Esophagus (tissue), 2 donors: ENCODE results near the gene TMEM69. TPM values are rescaled to one million over a fixed set of nuclear protein-coding genes. Genes with fewer than 3 reads are reported as not detected.

ENCODE experiments used
- H3K27ac ChIP-seq, 2 donors: one replicate each; pipeline ENCODE4 v1.5.1; 2013; ENCODE audit warnings: low read depth in 2 of 2, mild to moderate bottlenecking in 2 of 2, inconsistent platforms in 1 of 2, low read length in 1 of 2, moderate library complexity in 1 of 2
- H3K27me3 ChIP-seq, 2 donors: one replicate each; pipeline ENCODE4 v1.6.1; 2013; ENCODE audit warnings: low read length in 2 of 2, control low read depth in 1 of 2, mild to moderate bottlenecking in 1 of 2; ENCODE audit not compliant: insufficient read depth in 2 of 2, control insufficient read depth in 1 of 2
- H3K36me3 ChIP-seq, 2 donors: one replicate each; pipeline ENCODE4 v1.6.1; 2013; ENCODE audit warnings: low read length in 1 of 2; ENCODE audit not compliant: control insufficient read depth in 2 of 2, insufficient read depth in 2 of 2
- H3K4me1 ChIP-seq, 2 donors: one replicate each; pipeline ENCODE4 v1.6.1; 2013; ENCODE audit warnings: low read length in 1 of 2; ENCODE audit not compliant: control insufficient read depth in 2 of 2, insufficient read depth in 2 of 2
- H3K4me3 ChIP-seq, 2 donors: one replicate each; pipeline ENCODE4 v1.5.1; 2013; ENCODE audit warnings: low read length in 2 of 2, mild to moderate bottlenecking in 2 of 2, low read depth in 1 of 2, moderate library complexity in 1 of 2
- H3K9me3 ChIP-seq, 2 donors: one replicate each; pipeline ENCODE4 v1.6.1; 2013; ENCODE audit warnings: mild to moderate bottlenecking in 2 of 2, low read depth in 1 of 2, low read length in 1 of 2, moderate library complexity in 1 of 2; ENCODE audit not compliant: control insufficient read depth in 2 of 2, insufficient read depth in 1 of 2
- WGBS, 2 donors: extraction: QIAGEN DNeasy Blood & Tissue Kit; methylation state at CpG; one replicate each; pipeline ENCODE4 v1.1.7; 2013; 5-methylcytosine and 5-hydroxymethylcytosine counted together
- polyA plus RNA-seq, 2 donors: library from polyadenylated mRNA; stranded (reverse); fragments of 200-250 nt; gene quantifications; one replicate each; pipeline ENCODE4 v1.2.3, GENCODE V29; 2013
- donor health status: healthy with polysubstance abuse.
- donor health status: Bipolar disorder and iron deficiency.

Gene TMEM69
- polyA plus RNA-seq, 2 donors: 11.3 to 25.1 TPM

DNA sequence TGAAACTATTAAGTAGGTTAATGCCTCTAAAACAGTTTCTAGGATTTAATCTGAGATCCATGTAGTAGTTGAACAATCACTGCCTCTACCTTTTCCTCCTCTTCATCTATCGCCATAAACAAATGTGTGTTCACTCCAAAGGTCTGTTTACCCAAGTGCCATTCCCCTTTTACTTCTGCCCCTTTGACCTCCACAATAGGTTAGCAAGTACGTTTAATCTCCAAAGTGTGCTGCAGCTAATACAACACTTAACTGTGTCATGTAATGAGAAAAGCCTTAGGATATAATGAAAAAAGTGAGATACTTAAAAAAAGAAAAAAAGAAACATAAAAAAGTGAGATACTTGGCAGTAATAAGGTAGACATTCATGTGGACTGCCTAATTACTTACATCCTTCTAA lies 29.8 kb upstream of the TMEM69 start:
- no peak overlapping the region for H3K4me3 ChIP-seq
- no peaks in the 10 kb centered on the region for H3K4me1 ChIP-seq
- no peak overlapping the region for H3K27ac ChIP-seq
- no peaks in the 10 kb centered on the region for H3K9me3 ChIP-seq
- 59 to 82% methylated on average over 2 of the region's 2 CpGs for WGBS, 2 donors
- H3K36me3 ChIP-seq: peaks cover 5 to 13% of the 10 kb centered on the region in 2 donors
- H3K27me3 ChIP-seq: no peaks in the 10 kb centered on the region

DNA sequence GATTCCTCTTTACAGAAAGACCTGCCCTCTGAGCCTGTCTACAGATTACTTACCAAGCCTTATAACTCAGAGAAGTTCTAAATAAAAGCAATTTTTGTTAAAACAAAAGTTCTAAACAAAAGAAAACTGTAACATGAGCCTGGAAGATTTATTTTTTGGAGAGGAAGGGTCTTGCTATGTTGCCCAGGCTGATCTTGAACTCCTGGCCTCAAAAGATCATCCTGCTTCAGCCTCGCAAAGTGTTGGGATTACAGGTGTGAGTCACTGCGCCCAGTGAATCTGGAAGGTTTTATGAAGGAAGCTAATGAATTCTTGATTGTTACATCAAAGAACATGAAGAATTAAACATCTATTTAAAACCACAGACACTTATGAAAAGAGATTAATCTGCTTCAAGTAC lies 28.8 kb upstream of the TMEM69 start:
- Histone ChIP-seq H3K27me3 (no peaks in the 10 kb centered on the region), H3K4me1 (no peaks in the 10 kb centered on the region), H3K36me3 (peaks cover 2 to 13% of the 10 kb centered on the region in 2 donors), H3K27ac (no peak overlapping the region), H3K4me3 (no peak overlapping the region), H3K9me3 (no peaks in the 10 kb centered on the region)
- 92 to 93% methylated on average over 2 of the region's 2 CpGs for WGBS, 2 donors

DNA sequence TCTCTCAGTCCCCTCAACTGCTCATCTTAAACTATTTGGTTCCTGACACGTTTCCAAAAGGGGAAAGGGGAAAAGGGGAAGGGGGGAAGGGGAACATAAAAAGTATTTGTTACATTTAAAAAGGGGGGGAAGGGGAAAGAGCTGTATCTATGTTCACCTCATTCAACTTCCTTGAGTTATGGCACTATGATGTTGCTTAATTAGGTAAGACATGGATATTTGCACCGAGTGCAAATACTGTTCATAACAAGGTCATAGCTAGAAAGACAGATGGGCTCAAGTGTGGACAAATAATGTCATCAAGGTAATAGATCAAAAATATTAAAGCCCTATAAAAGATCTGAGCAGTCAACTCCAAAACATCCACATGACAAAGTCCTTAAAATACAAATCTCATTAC lies 27.6 kb upstream of the TMEM69 start:
- no peaks in the 10 kb centered on the region for H3K27me3 ChIP-seq
- peaks cover 2 to 7% of the 10 kb centered on the region in 2 donors for H3K36me3 ChIP-seq
- WGBS, 2 donors: 58 to 71% methylated on average over 2 of the region's 2 CpGs
- H3K4me1 ChIP-seq: no peaks in the 10 kb centered on the region
- no peaks in the 10 kb centered on the region for H3K9me3 ChIP-seq
- H3K27ac ChIP-seq: no peak overlapping the region
- no peak overlapping the region for H3K4me3 ChIP-seq

GRCh38 chr1:45666836-45667235 lies 21.1 kb upstream of the TMEM69 start:
- H3K36me3 ChIP-seq: no peaks in the 10 kb centered on the region
- 88 to 92% methylated on average over 2 of the region's 2 CpGs for WGBS, 2 donors
- H3K27ac ChIP-seq: no peak overlapping the region
- no peak overlapping the region for H3K4me3 ChIP-seq
- H3K9me3 ChIP-seq: no peaks in the 10 kb centered on the region
- H3K4me1 ChIP-seq: peaks cover 0 to 2% of the 10 kb centered on the region in 2 donors
- no peaks in the 10 kb centered on the region for H3K27me3 ChIP-seq

DNA sequence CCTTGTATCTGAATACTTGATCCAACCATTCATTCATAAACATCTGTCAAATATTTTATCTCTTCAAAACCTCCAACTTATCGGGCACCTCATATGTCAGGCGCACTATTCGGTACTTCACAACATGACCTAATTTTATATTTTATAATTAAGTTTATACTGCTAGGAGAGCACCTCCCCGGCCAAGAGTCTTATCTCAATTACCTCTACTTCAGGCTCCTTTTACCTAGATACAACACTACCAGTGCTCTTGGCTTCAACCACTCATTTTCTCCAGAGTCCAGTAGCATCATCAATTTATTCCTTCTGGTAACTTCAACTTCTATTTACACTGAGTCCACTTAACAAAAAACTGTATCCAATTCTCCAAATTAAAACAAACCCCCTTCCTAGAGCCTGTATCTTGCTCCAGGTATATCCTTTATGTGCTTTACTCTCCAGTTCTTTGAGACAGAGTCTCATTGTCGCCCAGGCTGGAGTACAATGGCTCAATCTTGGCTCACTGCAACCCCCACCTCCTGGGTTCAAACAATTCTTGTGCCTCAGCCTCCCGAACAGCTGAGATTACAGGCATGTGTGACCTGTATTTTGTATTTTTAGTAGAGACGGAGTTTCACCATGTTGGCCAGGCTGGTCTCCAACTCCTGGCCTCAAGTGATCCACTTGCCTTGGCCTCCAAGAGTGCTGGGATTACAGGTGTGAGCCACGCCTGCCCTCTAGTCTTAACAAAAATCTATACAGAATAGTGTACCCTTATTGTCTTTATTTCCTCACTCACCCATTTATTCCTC lies 20.5 kb upstream of the TMEM69 start:
- H3K9me3 ChIP-seq: no peaks in the 10 kb centered on the region
- no peaks in the 10 kb centered on the region for H3K27me3 ChIP-seq
- H3K4me3 ChIP-seq: no peak overlapping the region
- 82 to 92% methylated on average over 8 of the region's 8 CpGs for WGBS, 2 donors
- no peak overlapping the region for H3K27ac ChIP-seq
- peaks cover 0 to 2% of the 10 kb centered on the region in 2 donors for H3K4me1 ChIP-seq
- H3K36me3 ChIP-seq: no peaks in the 10 kb centered on the region

- WGBS, 2 donors: 95 to 99% methylated on average over 4 of the region's 4 CpGs
- Histone ChIP-seq H3K4me3 (no peak overlapping the region), H3K4me1 (peaks cover 2% of the 10 kb centered on the region in 2 donors)
These were observed 19.5 kb upstream of the TMEM69 start for GRCh38 chr1:45668526-45668925.

GRCh38 chr1:45669379-45669778 lies 18.6 kb upstream of the TMEM69 start:
- Histone ChIP-seq H3K27me3 (no peaks in the 10 kb centered on the region), H3K9me3 (no peaks in the 10 kb centered on the region), H3K4me1 (peaks cover 3% of the 10 kb centered on the region in 2 donors), H3K36me3 (no peaks in the 10 kb centered on the region), H3K4me3 (no peak overlapping the region), H3K27ac (no peak overlapping the region)
- WGBS, 2 donors: 47 to 51% methylated on average over 1 of the region's 1 CpG

More at GRCh38 chr1:45668526-45668925, 19.5 kb upstream of the TMEM69 start:
- no peak overlapping the region for H3K27ac ChIP-seq
- H3K9me3 ChIP-seq: no peaks in the 10 kb centered on the region
- H3K27me3 ChIP-seq: no peaks in the 10 kb centered on the region
- no peaks in the 10 kb centered on the region for H3K36me3 ChIP-seq

- Histone ChIP-seq H3K36me3 (no peaks in the 10 kb centered on the region), H3K27me3 (no peaks in the 10 kb centered on the region), H3K9me3 (no peaks in the 10 kb centered on the region), H3K27ac (no peak overlapping the region), H3K4me1 (peaks cover 3 to 5% of the 10 kb centered on the region in 2 donors), H3K4me3 (no peak overlapping the region)
- WGBS, 2 donors: 73 to 76% methylated on average over 6 of the region's 6 CpGs
These were observed 17.9 kb upstream of the TMEM69 start for GRCh38 chr1:45669859-45670655.

DNA sequence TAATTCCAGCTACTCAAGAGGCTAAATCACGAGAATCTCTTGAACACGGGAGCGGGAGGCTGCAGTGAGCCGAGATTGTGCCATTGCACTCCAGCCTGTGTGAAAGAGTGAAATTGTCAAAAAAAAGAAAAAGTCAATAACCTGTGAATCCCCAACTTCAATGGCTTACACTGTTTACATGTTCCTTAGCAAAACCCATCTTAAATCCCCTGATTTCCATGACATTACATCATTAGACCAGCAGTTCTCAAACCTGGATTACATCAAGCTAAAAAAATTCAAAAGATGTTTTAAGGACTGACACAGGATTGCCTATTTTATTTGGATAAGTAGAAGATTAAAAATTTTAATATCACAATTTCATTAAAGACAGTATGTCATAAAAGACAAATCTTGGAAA lies 14.0 kb upstream of the TMEM69 start:
- H3K4me1 ChIP-seq: peaks cover 5 to 7% of the 10 kb centered on the region in 2 donors
- H3K4me3 ChIP-seq: no peak overlapping the region
- H3K27me3 ChIP-seq: no peaks in the 10 kb centered on the region
- no peaks in the 10 kb centered on the region for H3K9me3 ChIP-seq
- H3K27ac ChIP-seq: no peak overlapping the region
- no peaks in the 10 kb centered on the region for H3K36me3 ChIP-seq
- 96 to 98% methylated on average over 4 of the region's 4 CpGs for WGBS, 2 donors
